Endothelial cell of umbilical vein (primary cell): ENCODE results near the gene OR10H4. TPM values are rescaled to one million over a fixed set of nuclear protein-coding genes. Genes with fewer than 3 reads are reported as not detected.

Source experiments
- BruUV-seq: library from RNA; stranded (reverse); fragments of 400-500 nt; replicated peaks from 2 replicates; lab custom pipeline; 2021; lab: Mats Ljungman, UMichigan
- CTCF ChIA-PET: fragments of 300-600, 350-600 bp; sonication (Branson Sonifier 250); formaldehyde crosslinking; loops from one replicate; lab custom pipeline; 2021; ENCODE audit warnings: antibody characterized with exemption, inconsistent platforms; lab: Charles Lee
- POLR2A ChIA-PET: fragments of 300-600, 350-600 bp; sonication (Branson Sonifier 250); formaldehyde crosslinking; loops from one replicate; lab custom pipeline; 2021; ENCODE audit warnings: antibody characterized with exemption, inconsistent platforms; lab: Charles Lee
- DNase-seq: peaks from one replicate; pipeline ENCODE4 v3.0.0-alpha.2; 2011; ENCODE audit warnings: low read depth, low spot score
- FAIRE-seq: peaks from 2 replicates; lab custom pipeline; 2011; peaks lifted over from hg19 to GRCh38; lab: Jason Lieb, UNC
- H2AFZ ChIP-seq: 2 replicates; pipeline ENCODE4 v1.6.0; 2012; ENCODE audit warnings: low read depth, low read length, control low read depth, inconsistent platforms
- H3K27ac ChIP-seq: 2 replicates; pipeline ENCODE4 v1.5.1; 2011; ENCODE audit warnings: low read depth, mild to moderate bottlenecking, control low read depth, low read length, moderate library complexity; ENCODE audit not compliant: insufficient read depth
- H3K27me3 ChIP-seq, 2 experiments: 2 replicates each; pipeline versions ENCODE4 v1.6.0 to v1.6.1; 2011; ENCODE audit warnings: low read length in 2 of 2, mixed read lengths in 1 of 2; ENCODE audit not compliant: control insufficient read depth in 2 of 2, insufficient read depth in 2 of 2
- H3K36me3 ChIP-seq, 2 experiments: 2 replicates in 1 of 2; 3 replicates in 1 of 2; pipeline ENCODE4 v1.5.1; 2011; ENCODE audit warnings: low read length in 2 of 2, mild to moderate bottlenecking in 1 of 2, moderate library complexity in 1 of 2; ENCODE audit not compliant: control insufficient read depth in 2 of 2, insufficient read depth in 2 of 2; ENCODE audit errors: extremely low read depth in 1 of 2
- H3K4me1 ChIP-seq: 3 replicates; pipeline ENCODE4 v1.5.1; 2011; ENCODE audit warnings: mild to moderate bottlenecking, low read length; ENCODE audit not compliant: control insufficient read depth, insufficient read depth; ENCODE audit errors: extremely low read depth
- H3K4me2 ChIP-seq: 2 replicates; pipeline ENCODE4 v1.6.1; 2011; ENCODE audit warnings: low read length, control low read depth, mixed read lengths; ENCODE audit not compliant: insufficient read depth
- H3K4me3 ChIP-seq, 3 experiments: fragments of 200-600 bp in 1 of 3; sonication (generic), shearing (Covaris generic) in 1 of 3; replicated peaks in 1 of 3; 2 replicates each; pipeline ENCODE4 v1.5.1; 2011 to 2016; ENCODE audit warnings: control low read depth in 3 of 3, low read length in 3 of 3, mild to moderate bottlenecking in 2 of 3, inconsistent platforms in 1 of 3, low read depth in 1 of 3, moderate library complexity in 1 of 3; ENCODE audit not compliant: insufficient read depth in 1 of 3
- H3K79me2 ChIP-seq: 2 replicates; pipeline ENCODE4 v1.6.0; 2012; ENCODE audit warnings: low read length, inconsistent platforms; ENCODE audit not compliant: control insufficient read depth, insufficient read depth
- H3K9ac ChIP-seq: replicated peaks from 2 replicates; pipeline ENCODE3; 2011; ENCODE audit warnings: low read length, control low read depth; ENCODE audit not compliant: insufficient read depth; ENCODE audit errors: extremely low read depth
- H3K9me1 ChIP-seq: replicated peaks from 3 replicates; pipeline ENCODE4 v1.6.0; 2011; ENCODE audit warnings: mild to moderate bottlenecking, low read length; ENCODE audit not compliant: control insufficient read depth, insufficient read depth; ENCODE audit errors: extremely low read depth
- H3K9me3 ChIP-seq: replicated peaks from 2 replicates; pipeline ENCODE4 v1.5.1; 2012; ENCODE audit warnings: low read length, inconsistent platforms; ENCODE audit not compliant: control insufficient read depth, insufficient read depth
- H4K20me1 ChIP-seq: replicated peaks from 2 replicates; pipeline ENCODE3; 2011; ENCODE audit warnings: mild to moderate bottlenecking, low read length; ENCODE audit not compliant: control insufficient read depth, insufficient read depth; ENCODE audit errors: extremely low read depth
- CTCF ChIP-seq, 2 donors: IDR thresholded peaks; 1 replicate in 1 of 2; 2 replicates in 1 of 2; pipeline ENCODE4 v1.5.1; 2011; ENCODE audit warnings: low read length in 2 of 2, mild to moderate bottlenecking in 2 of 2, moderate library complexity in 2 of 2, control low read depth in 1 of 2, inconsistent platforms in 1 of 2, low read depth in 1 of 2; ENCODE audit not compliant: insufficient read depth in 1 of 2; ENCODE audit errors: extremely low read depth in 1 of 2
- EZH2 ChIP-seq: IDR thresholded peaks from 2 replicates; pipeline ENCODE4 v1.6.1; 2012; ENCODE audit warnings: borderline replicate concordance, low read depth, mild to moderate bottlenecking, moderate library complexity, low read length, inconsistent platforms; ENCODE audit not compliant: severe bottlenecking
- FOS ChIP-seq: IDR thresholded peaks from 2 replicates; pipeline ENCODE4 v1.6.1; 2011; ENCODE audit warnings: mild to moderate bottlenecking, low read length, moderate library complexity, borderline replicate concordance; ENCODE audit not compliant: insufficient read depth
- GATA2 ChIP-seq: IDR thresholded peaks from 2 replicates; pipeline ENCODE4 v1.7.0; 2011; ENCODE audit warnings: low read depth, mild to moderate bottlenecking, moderate library complexity, mixed read lengths, low read length; ENCODE audit not compliant: insufficient read length, insufficient read depth
- JUN ChIP-seq: IDR thresholded peaks from 2 replicates; pipeline ENCODE4 v1.6.1; 2011; ENCODE audit warnings: borderline replicate concordance, low read depth; ENCODE audit not compliant: insufficient read length, insufficient read depth
- MAX ChIP-seq: IDR thresholded peaks from 2 replicates; pipeline ENCODE4 v1.6.1; 2011; ENCODE audit not compliant: insufficient read depth, insufficient read length
- MYC ChIP-seq: IDR thresholded peaks from one replicate; pipeline ENCODE4 v1.6.1; 2011; ENCODE audit warnings: mild to moderate bottlenecking, low read depth, low read length
- POLR2A ChIP-seq: IDR thresholded peaks from 2 replicates; pipeline ENCODE4 v1.6.1; 2012; ENCODE audit warnings: low read depth, mild to moderate bottlenecking, control low read depth, low read length
- POLR2AphosphoS5 ChIP-seq: IDR thresholded peaks from 2 replicates; pipeline ENCODE4 v1.6.1; 2012; ENCODE audit warnings: low read depth, mild to moderate bottlenecking, control low read depth, low read length, moderate library complexity; ENCODE audit not compliant: insufficient read depth
- dilution Hi-C: fragments of 300-500 bp; cut with MboI; formaldehyde crosslinking; loops from one replicate; pipeline ENCODE4 v1.15.0; 2019; ENCODE audit warnings: low sequenced_read_pairs; ENCODE audit not compliant: extremely low pct_ligation_motif_present
- intact Hi-C: fragments of 100-400 bp; cut with micrococcal nuclease; formaldehyde crosslinking; loops from one replicate; pipeline ENCODE4 v1.10.0; 2022
- polyA plus RNA-seq, 4 experiments: library from polyadenylated mRNA; depleted of rRNA in 3 of 4; stranded (reverse) in 3 of 4; unstranded in 1 of 4; fragments of >200 nt; gene quantifications; 2 replicates each; pipeline versions ENCODE4 v1.2.1 to v1.2.3, GENCODE V29; 2011 to 2012; ENCODE audit warnings: missing spikeins in 1 of 4
- total RNA-seq: library from RNA; stranded (reverse); gene quantifications from 2 replicates; pipeline ENCODE4 v1.2.3, GENCODE V29; 2021

Gene OR10H4
- total and polyA plus RNA-seq, 2 donors (not counting 3 experiments of a cell fraction or from before 2014, with no cell fraction given) = not detected

GRCh38 chr19:15954820-15955219, 6.0 kb downstream of the OR10H4 start:
- POLR2A ChIA-PET = no interaction called here
- Histone ChIP-seq H3K4me1 (no peaks in the 10 kb centered on the region), H2AFZ (no peak overlapping the region), H3K36me3 (no peaks in the 10 kb centered on the region), H3K79me2 (no peaks in the 10 kb centered on the region), H3K27ac (no peak overlapping the region), H3K9me3 (no peaks in the 10 kb centered on the region), H3K4me3 (no peak overlapping the region), H4K20me1 (no peaks in the 10 kb centered on the region), H3K9ac (no peak overlapping the region), H3K27me3 (no peaks in the 10 kb centered on the region), H3K4me2 (no peak overlapping the region), H3K9me1 (no peaks in the 10 kb centered on the region)
- intact Hi-C loops (no loop called here), dilution Hi-C loops (no loop called here)
- TF ChIP-seq CTCF (IDR thresholded peaks at IDR 0.05; ENCODE audit: extremely low read depth in 1 of 2, insufficient read depth in 1 of 2, low read depth in 1 of 2, low read length in 2 of 2) (no peak), MAX (no peak), POLR2AphosphoS5 (no peak), POLR2A (no peak), EZH2 (no peak), MYC (no peak), GATA2 (no peak), FOS (no peak), JUN (no peak)
- no TSS peak for BruUV-seq
- CTCF ChIA-PET = no interaction called here
- no peak for FAIRE-seq
- no peak for DNase-seq
